Cardiac muscle cell (in vitro differentiated cells and primary cell): ENCODE results near the gene BFSP1. TPM values are rescaled to one million over a fixed set of nuclear protein-coding genes. Genes with fewer than 3 reads are reported as not detected.

Source experiments
- DNase-seq, 2 donors: peaks; one replicate each; pipeline versions ENCODE4 v3.0.0 to v3.0.0-alpha.2; 2010 to 2017; ENCODE audit warnings: low read depth in 1 of 2, low spot score in 1 of 2
- H3K27ac ChIP-seq: fragments of 200-600 bp; sonication (generic); 2 replicates; pipeline ENCODE4 v1.5.1; 2016
- H3K27me3 ChIP-seq: fragments of 200-600 bp; sonication (generic); 2 replicates; pipeline ENCODE4 v1.6.0; 2016; ENCODE audit warnings: control low read depth
- H3K36me3 ChIP-seq: fragments of 200-600 bp; sonication (generic); 2 replicates; pipeline ENCODE4 v1.5.1; 2016; ENCODE audit warnings: control low read depth
- H3K4me1 ChIP-seq: fragments of 200-600 bp; sonication (generic); 2 replicates; pipeline ENCODE4 v1.8.1; 2017; ENCODE audit warnings: low read depth, mild to moderate bottlenecking, mixed run types
- H3K4me3 ChIP-seq: fragments of 200-600 bp; sonication (generic); 2 replicates; pipeline ENCODE4 v1.5.1; 2016; ENCODE audit warnings: mild to moderate bottlenecking
- H3K9me3 ChIP-seq: fragments of 200-600 bp; sonication (generic); 2 replicates; pipeline ENCODE4 v1.5.1; 2017; ENCODE audit warnings: low read depth, mild to moderate bottlenecking, control low read depth
- polyA plus RNA-seq: library from polyadenylated mRNA; unstranded; fragments of >200 nt; fragmentation: Nextera tagmentation; extraction: Ambion mirVana; gene quantifications from 2 replicates; pipeline ENCODE4 v1.2.1, GENCODE V29; 2016
- total RNA-seq: library from RNA; depleted of rRNA; stranded (reverse); fragments of >200 nt; gene quantifications from 2 replicates; pipeline ENCODE4 v1.2.3, GENCODE V29; 2016
- TF ChIP-seq, protein P1 (sequence below): IDR thresholded peaks from 2 replicates; pipeline ENCODE4 v1.5.1; 2012; ENCODE audit warnings: low read depth, mild to moderate bottlenecking, low read length

The BFSP1 gene
- total and polyA plus RNA-seq, 2 experiments from 2014 or later, result 5.3 to 7.1 TPM

DNA sequence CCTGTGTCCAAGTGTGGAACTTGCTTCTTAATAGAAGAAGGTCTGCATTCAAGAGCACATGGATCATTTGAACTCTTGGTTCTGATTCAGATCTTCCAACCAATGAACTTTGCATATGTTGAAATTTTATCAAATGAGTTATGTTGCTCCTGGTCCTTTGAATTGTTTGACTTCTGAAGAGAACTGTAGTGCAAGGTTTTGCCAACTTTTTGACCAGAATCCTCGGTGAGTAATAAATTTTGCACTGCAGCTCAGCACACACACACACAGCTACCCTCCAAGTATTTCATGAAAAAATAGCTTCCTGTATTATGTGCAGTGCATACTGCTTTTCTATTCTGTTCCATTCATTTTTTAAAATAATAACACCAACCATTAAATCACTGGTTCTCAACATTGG, 67.5 kb downstream of the BFSP1 start:
- TF ChIP-seq, protein P1, sequence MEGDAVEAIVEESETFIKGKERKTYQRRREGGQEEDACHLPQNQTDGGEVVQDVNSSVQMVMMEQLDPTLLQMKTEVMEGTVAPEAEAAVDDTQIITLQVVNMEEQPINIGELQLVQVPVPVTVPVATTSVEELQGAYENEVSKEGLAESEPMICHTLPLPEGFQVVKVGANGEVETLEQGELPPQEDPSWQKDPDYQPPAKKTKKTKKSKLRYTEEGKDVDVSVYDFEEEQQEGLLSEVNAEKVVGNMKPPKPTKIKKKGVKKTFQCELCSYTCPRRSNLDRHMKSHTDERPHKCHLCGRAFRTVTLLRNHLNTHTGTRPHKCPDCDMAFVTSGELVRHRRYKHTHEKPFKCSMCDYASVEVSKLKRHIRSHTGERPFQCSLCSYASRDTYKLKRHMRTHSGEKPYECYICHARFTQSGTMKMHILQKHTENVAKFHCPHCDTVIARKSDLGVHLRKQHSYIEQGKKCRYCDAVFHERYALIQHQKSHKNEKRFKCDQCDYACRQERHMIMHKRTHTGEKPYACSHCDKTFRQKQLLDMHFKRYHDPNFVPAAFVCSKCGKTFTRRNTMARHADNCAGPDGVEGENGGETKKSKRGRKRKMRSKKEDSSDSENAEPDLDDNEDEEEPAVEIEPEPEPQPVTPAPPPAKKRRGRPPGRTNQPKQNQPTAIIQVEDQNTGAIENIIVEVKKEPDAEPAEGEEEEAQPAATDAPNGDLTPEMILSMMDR, result no peak
- H3K27ac ChIP-seq, result no peak overlapping the region
- H3K4me3 ChIP-seq, result no peak overlapping the region
- H3K36me3 ChIP-seq, result no peaks in the 10 kb centered on the region
- no peaks in the 10 kb centered on the region for H3K4me1 ChIP-seq
- no peaks in the 10 kb centered on the region for H3K27me3 ChIP-seq
- DNase-seq, result no peak
- H3K9me3 ChIP-seq, result no peaks in the 10 kb centered on the region

GRCh38 chr20:17461941-17462340, 69.2 kb downstream of the BFSP1 start:
- no peak for DNase-seq
- no peaks in the 10 kb centered on the region for H3K36me3 ChIP-seq
- no peaks in the 10 kb centered on the region for H3K4me1 ChIP-seq
- no peaks in the 10 kb centered on the region for H3K27me3 ChIP-seq
- H3K27ac ChIP-seq, result no peak overlapping the region
- TF ChIP-seq, protein P1, result no peak
- no peak overlapping the region for H3K4me3 ChIP-seq
- no peaks in the 10 kb centered on the region for H3K9me3 ChIP-seq

DNA sequence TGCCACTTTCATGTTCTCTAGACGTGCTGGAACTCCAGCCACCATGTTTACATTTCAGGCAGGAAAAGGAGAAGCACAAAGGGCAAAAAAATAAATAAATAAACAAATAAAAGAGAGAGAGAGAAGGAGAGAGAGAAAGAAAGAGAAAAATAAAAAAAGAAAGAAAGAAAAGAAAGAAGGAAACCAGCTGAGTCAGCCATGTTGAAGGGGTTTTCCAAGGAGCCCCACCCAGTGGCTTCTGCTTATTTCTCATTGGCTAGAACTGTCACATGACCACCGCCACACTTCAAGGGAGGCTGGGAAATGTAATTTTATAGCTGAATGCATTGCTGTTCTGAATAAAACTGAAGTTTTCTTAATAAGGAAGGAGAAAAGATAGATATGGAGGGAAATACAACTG, 71.1 kb downstream of the BFSP1 start:
- Histone ChIP-seq H3K4me3 (no peak overlapping the region), H3K36me3 (no peaks in the 10 kb centered on the region), H3K27me3 (no peaks in the 10 kb centered on the region), H3K27ac (no peak overlapping the region), H3K9me3 (no peaks in the 10 kb centered on the region), H3K4me1 (no peaks in the 10 kb centered on the region)
- no peak for DNase-seq
- TF ChIP-seq, protein P1, result no peak

GRCh38 chr20:17457588-17458190, 73.5 kb downstream of the BFSP1 start:
- no peak overlapping the region for H3K27ac ChIP-seq
- H3K4me3 ChIP-seq, result no peak overlapping the region
- H3K4me1 ChIP-seq, result no peaks in the 10 kb centered on the region
- TF ChIP-seq, protein P1, result no peak
- H3K9me3 ChIP-seq, result no peaks in the 10 kb centered on the region
- DNase-seq, result peak in 1 of 2 donors; percentile 10
- H3K27me3 ChIP-seq, result no peaks in the 10 kb centered on the region
- H3K36me3 ChIP-seq, result no peaks in the 10 kb centered on the region

DNA sequence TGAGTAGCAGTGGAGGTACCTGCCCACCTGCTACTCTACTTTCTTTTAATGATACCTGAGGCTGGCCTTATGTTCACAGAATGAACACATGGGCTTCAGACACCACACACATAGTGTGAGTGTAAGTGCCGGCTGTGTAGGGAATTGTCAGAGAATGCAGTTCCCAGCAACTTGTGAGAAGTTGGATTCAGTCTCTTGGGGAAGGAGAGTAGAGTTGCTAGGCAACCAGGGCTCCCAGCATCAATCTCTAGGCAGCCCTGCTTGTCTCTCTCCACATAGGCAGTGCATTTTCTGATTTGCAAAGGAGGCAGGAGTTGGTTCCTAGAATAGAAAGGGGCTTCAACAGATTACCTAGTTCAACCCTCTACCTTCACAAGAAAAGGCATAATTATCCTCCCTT, 74.1 kb downstream of the BFSP1 start:
- no peaks in the 10 kb centered on the region for H3K36me3 ChIP-seq
- no peaks in the 10 kb centered on the region for H3K27me3 ChIP-seq
- no peaks in the 10 kb centered on the region for H3K4me1 ChIP-seq
- H3K4me3 ChIP-seq, result no peak overlapping the region
- no peaks in the 10 kb centered on the region for H3K9me3 ChIP-seq
- DNase-seq, result no peak
- no peak overlapping the region for H3K27ac ChIP-seq
- TF ChIP-seq, protein P1, result no peak

GRCh38 chr20:17456279-17456678, 74.9 kb downstream of the BFSP1 start:
- Histone ChIP-seq H3K27me3 (no peaks in the 10 kb centered on the region), H3K4me1 (no peaks in the 10 kb centered on the region), H3K27ac (no peak overlapping the region), H3K36me3 (no peaks in the 10 kb centered on the region), H3K4me3 (no peak overlapping the region), H3K9me3 (no peaks in the 10 kb centered on the region)
- TF ChIP-seq, protein P1, result no peak
- DNase-seq, result no peak
